ENCODE measurements around the gene TNIP2.
"Not testable (repeated sequence)": the region's sequence is repeated elsewhere in the genome, so short reads cannot be mapped to it uniquely, and the experiment has no call there.

The TNIP2 gene

GRCh38 chr4:2743518-2744445 lies 12.4 kb downstream of the TNIP2 start:
- FAIRE-seq: no peak

GRCh38 chr4:2742823-2743517 lies 13.2 kb downstream of the TNIP2 start:
- no peak for FAIRE-seq

GRCh38 chr4:2742081-2742822 lies 13.9 kb downstream of the TNIP2 start:
- no peak for FAIRE-seq

GRCh38 chr4:2741626-2742025 lies 14.5 kb downstream of the TNIP2 start:
- FAIRE-seq: no peak

GRCh38 chr4:2738296-2738695 lies 17.8 kb downstream of the TNIP2 start:
- FAIRE-seq: not testable (repeated sequence)

- no peak for FAIRE-seq
Observed at GRCh38 chr4:2735869-2736268, 20.3 kb downstream of the TNIP2 start.

GRCh38 chr4:2734612-2735011 lies 21.5 kb downstream of the TNIP2 start:
- FAIRE-seq: no peak

GRCh38 chr4:2733844-2734574 lies 22.1 kb downstream of the TNIP2 start:
- no peak for FAIRE-seq

GRCh38 chr4:2733001-2733843 lies 22.9 kb downstream of the TNIP2 start:
- no peak for FAIRE-seq

- FAIRE-seq: no peak
Observed at GRCh38 chr4:2732526-2732925, 23.6 kb downstream of the TNIP2 start.

GRCh38 chr4:2731907-2732317 lies 24.2 kb downstream of the TNIP2 start:
- no peak for FAIRE-seq

- no peak for FAIRE-seq
Observed at GRCh38 chr4:2729533-2729875, 26.6 kb downstream of the TNIP2 start.

GRCh38 chr4:2728806-2729532 lies 27.2 kb downstream of the TNIP2 start:
- no peak for FAIRE-seq

GRCh38 chr4:2728221-2728620 lies 27.9 kb downstream of the TNIP2 start:
- FAIRE-seq: no peak

- not testable (repeated sequence) for FAIRE-seq
Observed at GRCh38 chr4:2726881-2727280, 29.3 kb downstream of the TNIP2 start.

- FAIRE-seq: no peak
Observed at GRCh38 chr4:2725380-2725779, 30.8 kb downstream of the TNIP2 start.

GRCh38 chr4:2723751-2724150 lies 32.4 kb downstream of the TNIP2 start:
- no peak for FAIRE-seq

GRCh38 chr4:2722033-2722432 lies 34.1 kb downstream of the TNIP2 start:
- FAIRE-seq: no peak

GRCh38 chr4:2721586-2721985 lies 34.5 kb downstream of the TNIP2 start:
- no peak for FAIRE-seq

- FAIRE-seq: no peak
Observed at GRCh38 chr4:2716236-2716635, 39.9 kb downstream of the TNIP2 start.

- FAIRE-seq: no peak
Observed at GRCh38 chr4:2715426-2715825, 40.7 kb downstream of the TNIP2 start.

Data from A204.1 (cell line).